Measurements from ENCODE around the gene JAK3. TPM values are rescaled to one million over a fixed set of nuclear protein-coding genes. Genes with fewer than 3 reads are reported as not detected.

Gene JAK3
- total RNA-seq, 1 donor from 2014 or later: 28.1 TPM

DNA sequence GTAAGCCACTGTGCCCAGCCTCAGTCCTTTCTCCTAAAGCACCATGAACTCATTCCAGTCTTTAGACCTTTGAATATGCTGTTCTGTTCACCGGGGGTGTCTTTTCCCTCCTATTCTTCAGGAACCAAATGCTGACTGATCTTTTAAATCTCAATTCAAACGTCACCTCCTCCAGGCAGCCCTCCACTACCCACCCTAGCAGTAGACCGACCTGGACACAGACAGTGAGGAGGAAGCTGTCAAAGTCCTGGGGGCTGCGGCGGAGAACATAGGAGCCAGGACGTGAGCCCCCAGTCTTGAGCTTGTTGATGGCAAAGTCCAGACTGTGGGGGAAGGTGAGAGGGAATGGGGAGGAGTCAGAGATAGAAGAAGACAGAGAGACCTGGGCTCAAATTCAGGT lies 7.8 kb downstream of the JAK3 start:
- H3K9me3 ChIP-seq: no peaks in the 10 kb centered on the region
- H3K4me1 ChIP-seq: peaks cover 0 to 4% of the 10 kb centered on the region in 2 donors
- H3K36me3 ChIP-seq: no peaks in the 10 kb centered on the region
- intact Hi-C loops (cut with DNase I): no loop called here
- H3K4me3 ChIP-seq: no peak overlapping the region
- TF ChIP-seq, protein P1, sequence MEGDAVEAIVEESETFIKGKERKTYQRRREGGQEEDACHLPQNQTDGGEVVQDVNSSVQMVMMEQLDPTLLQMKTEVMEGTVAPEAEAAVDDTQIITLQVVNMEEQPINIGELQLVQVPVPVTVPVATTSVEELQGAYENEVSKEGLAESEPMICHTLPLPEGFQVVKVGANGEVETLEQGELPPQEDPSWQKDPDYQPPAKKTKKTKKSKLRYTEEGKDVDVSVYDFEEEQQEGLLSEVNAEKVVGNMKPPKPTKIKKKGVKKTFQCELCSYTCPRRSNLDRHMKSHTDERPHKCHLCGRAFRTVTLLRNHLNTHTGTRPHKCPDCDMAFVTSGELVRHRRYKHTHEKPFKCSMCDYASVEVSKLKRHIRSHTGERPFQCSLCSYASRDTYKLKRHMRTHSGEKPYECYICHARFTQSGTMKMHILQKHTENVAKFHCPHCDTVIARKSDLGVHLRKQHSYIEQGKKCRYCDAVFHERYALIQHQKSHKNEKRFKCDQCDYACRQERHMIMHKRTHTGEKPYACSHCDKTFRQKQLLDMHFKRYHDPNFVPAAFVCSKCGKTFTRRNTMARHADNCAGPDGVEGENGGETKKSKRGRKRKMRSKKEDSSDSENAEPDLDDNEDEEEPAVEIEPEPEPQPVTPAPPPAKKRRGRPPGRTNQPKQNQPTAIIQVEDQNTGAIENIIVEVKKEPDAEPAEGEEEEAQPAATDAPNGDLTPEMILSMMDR (IDR thresholded peaks at IDR 0.05): no peak
- H3K27ac ChIP-seq: no peak overlapping the region
- no peak for DNase-seq (ENCODE audit: low spot score in 2 of 2)
- peaks cover 6% of the 10 kb centered on the region for H3K27me3 ChIP-seq

DNA sequence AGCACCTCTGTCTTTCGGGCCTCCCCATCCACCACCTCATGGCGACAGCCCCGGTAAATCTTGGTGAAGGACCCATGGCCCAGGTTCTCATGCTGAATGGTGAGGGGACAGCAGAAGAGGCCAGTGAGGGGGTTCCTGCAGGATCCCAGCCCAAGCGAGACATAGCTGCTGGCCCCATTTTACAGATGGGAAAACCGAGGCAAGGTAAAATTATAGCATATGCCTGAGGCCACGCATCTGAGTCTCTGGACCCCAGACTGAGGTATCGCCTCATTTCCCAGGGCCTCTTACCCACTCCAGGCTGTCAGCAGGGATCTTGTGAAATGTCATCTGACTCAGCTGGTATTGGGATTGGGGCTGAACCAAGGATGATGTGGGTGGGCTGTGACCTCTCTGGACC lies 9.8 kb downstream of the JAK3 start:
- intact Hi-C loops (cut with DNase I): no loop called here

DNA sequence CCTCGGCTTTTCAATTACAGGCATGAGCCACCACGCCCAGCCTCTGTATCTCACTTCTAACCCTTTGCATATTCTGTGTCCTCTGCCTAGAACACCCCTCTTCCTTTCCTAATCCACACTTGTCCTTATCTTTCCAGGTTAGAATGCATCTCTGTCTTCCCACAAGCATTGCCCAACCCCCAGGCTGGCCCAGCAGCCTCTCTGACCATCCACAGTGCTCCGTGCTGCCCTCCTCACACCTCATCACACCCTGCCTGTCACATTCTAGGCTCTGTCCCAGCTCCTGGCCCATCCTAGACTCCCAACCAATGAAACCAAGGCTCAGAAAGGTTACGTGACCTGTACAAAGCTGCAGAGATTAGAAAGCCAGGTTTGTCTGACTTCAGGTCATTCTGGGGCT lies 11.3 kb downstream of the JAK3 start:
- Histone ChIP-seq H3K27ac (no peak overlapping the region), H3K36me3 (no peaks in the 10 kb centered on the region), H3K27me3 (no peaks in the 10 kb centered on the region), H3K4me1 (no peaks in the 10 kb centered on the region), H3K9me3 (no peaks in the 10 kb centered on the region), H3K4me3 (no peak overlapping the region)
- DNase-seq (ENCODE audit: low spot score in 2 of 2): no peak
- TF ChIP-seq, protein P1 (IDR thresholded peaks at IDR 0.05): no peak
- intact Hi-C loops (cut with DNase I): no loop called here

More for the DNA sequence above, 9.8 kb downstream of the JAK3 start:
- H3K9me3 ChIP-seq: no peaks in the 10 kb centered on the region
- no peak overlapping the region for H3K4me3 ChIP-seq
- H3K36me3 ChIP-seq: no peaks in the 10 kb centered on the region
- no peak for DNase-seq (ENCODE audit: low spot score in 2 of 2)
- H3K27me3 ChIP-seq: peaks cover 6% of the 10 kb centered on the region
- H3K27ac ChIP-seq: no peak overlapping the region
- TF ChIP-seq, protein P1 (IDR thresholded peaks at IDR 0.05): no peak
- H3K4me1 ChIP-seq: peaks cover 0 to 4% of the 10 kb centered on the region in 2 donors

DNA sequence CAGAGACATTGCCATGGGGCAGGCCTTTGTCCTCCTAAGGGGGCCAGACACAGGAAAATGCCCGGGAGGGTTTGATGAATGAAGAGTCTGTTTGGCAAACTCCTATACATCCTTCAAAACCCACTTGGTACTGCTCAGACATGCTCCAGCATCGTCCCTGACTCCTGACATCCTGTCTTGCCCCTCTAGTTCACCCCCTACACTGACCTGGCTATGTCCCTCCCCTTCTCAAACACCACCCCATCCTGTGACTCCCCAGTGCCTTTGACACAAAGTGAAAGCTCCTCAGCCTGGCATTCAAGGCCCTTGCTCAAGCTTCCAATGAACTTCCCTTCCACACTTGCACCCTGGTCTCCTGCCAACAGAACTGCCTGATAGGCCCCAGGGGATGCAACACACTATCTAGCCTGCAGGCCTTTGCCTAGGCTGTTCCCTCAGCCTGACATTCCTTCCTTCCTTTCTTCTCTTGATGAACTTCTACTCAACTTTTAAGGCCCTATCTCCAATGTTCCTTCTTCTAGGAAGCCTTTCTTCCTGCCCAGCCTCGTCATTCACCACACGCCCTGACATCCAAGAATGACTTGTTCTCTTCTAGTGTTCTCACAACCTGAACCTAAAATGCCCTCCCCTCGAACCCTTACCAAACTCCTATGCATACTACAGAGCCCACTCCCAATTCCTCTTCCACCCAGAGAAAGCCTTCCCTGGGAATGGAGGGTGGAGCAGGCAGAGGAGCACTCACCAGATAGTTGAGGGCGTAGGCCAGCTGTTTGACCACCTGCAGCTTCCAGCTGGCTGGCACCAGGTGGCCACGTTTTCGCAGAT lies 12.4 kb downstream of the JAK3 start:
- Histone ChIP-seq H3K27ac (no peak overlapping the region), H3K36me3 (no peaks in the 10 kb centered on the region), H3K27me3 (no peaks in the 10 kb centered on the region), H3K9me3 (no peaks in the 10 kb centered on the region), H3K4me3 (no peak overlapping the region), H3K4me1 (no peaks in the 10 kb centered on the region)
- intact Hi-C loops (cut with DNase I): no loop called here
- DNase-seq (ENCODE audit: low spot score in 2 of 2): no peak
- TF ChIP-seq, protein P1 (IDR thresholded peaks at IDR 0.05): no peak

DNA sequence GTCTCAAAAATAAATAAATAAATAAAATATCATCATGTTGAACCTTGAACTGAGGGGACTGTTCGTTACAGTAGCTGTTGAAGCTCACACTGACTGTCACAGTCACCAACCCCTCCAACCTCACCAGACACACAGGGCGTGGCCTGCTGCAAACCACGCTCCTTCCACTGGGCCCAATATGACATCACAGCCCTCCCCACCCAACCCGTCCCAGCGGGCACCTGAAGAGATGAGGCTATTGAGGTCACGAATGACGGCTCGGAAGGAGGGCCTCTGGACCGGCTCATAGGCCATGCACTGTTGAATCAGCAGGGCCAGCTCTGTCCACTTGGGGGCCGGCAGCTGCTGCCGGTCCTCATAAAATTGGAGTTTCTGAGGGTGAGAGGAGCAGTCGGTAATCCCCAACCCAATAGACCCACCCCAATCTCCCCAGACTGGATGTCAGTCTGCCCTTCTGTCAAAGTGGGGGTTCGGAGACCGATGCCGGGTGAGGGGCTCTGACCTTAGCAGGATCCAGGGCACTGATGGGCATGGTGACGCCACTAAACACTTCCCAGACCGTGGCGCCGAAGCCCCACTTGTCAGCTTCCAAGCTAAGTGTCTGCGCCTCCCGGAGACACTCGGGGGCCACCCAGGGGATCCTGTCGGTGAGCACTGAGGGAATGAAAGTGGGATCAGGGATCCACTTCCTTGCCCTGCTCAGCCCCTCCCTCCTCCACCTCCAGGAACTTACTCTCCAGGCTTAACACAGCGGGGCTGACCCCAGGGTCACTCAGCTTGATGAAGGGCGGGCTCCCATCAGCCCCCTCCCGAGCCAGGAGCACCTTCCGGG lies 13.2 kb downstream of the JAK3 start:
- DNase-seq (ENCODE audit: low spot score in 2 of 2): no peak
- intact Hi-C loops (cut with DNase I): no loop called here
- no peaks in the 10 kb centered on the region for H3K9me3 ChIP-seq
- TF ChIP-seq, protein P1 (IDR thresholded peaks at IDR 0.05): no peak
- no peak overlapping the region for H3K4me3 ChIP-seq
- H3K27me3 ChIP-seq: no peaks in the 10 kb centered on the region
- no peaks in the 10 kb centered on the region for H3K4me1 ChIP-seq
- no peaks in the 10 kb centered on the region for H3K36me3 ChIP-seq
- no peak overlapping the region for H3K27ac ChIP-seq

Measured in ascending aorta (tissue), 2 donors.